PFSK-1 (cell line): ENCODE results near the gene C22orf42.
A peak's percentile ranks its signal among the peaks of the same experiment; 100 is the strongest.

ENCODE experiments used
- FOXP2 ChIP-seq: optimal IDR thresholded peaks from 2 replicates; pipeline ENCODE3; 2011; ENCODE audit warnings: borderline replicate concordance, control low read depth, inconsistent platforms; ENCODE audit not compliant: insufficient read depth; ENCODE audit errors: extremely low read length, extremely low read depth
- POLR2AphosphoS5 ChIP-seq: IDR thresholded peaks from 2 replicates; pipeline ENCODE4 v1.6.1; 2012; ENCODE audit warnings: low read depth, mild to moderate bottlenecking, control low read depth, low read length, moderate library complexity
- SIN3A ChIP-seq: IDR thresholded peaks from 2 replicates; pipeline ENCODE4 v1.6.1; 2012; ENCODE audit warnings: mild to moderate bottlenecking, low read length, moderate library complexity, borderline replicate concordance; ENCODE audit not compliant: insufficient read depth
- TAF1 ChIP-seq: IDR thresholded peaks from 2 replicates; pipeline ENCODE4 v1.6.1; 2012; ENCODE audit warnings: low read length, control low read depth, borderline replicate concordance; ENCODE audit not compliant: insufficient read depth
- TF ChIP-seq, protein P1 (sequence below), 2 experiments: IDR thresholded peaks; 2 replicates each; pipeline versions ENCODE4 v1.6.1 to v1.8.0; 2011 to 2012; ENCODE audit warnings: low read depth in 2 of 2, low read length in 2 of 2, control low read depth in 1 of 2, inconsistent platforms in 1 of 2, mild to moderate bottlenecking in 1 of 2, moderate library complexity in 1 of 2; ENCODE audit not compliant: insufficient read depth in 1 of 2

C22orf42 gene

DNA sequence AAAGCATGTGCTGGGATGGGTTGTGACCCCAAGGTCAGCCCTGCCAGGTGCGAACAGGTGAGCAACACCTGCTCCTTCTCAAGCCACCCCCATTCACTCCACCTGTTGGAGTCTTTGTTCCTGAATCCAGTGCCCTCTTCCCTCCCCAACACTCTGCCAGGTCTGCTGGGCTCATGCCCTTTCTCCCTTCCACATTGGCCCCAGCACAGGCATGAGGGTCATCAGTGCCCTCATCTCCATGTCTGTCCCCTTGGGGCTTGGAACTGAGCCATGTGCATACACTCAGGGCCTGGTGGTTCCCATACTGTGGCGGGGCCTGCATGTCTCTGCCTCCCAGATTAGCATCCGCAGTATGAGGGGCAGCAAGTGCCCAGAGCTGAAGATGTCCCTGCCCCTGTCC, 26.7 kb upstream of the C22orf42 start:
- TF ChIP-seq, protein P1, sequence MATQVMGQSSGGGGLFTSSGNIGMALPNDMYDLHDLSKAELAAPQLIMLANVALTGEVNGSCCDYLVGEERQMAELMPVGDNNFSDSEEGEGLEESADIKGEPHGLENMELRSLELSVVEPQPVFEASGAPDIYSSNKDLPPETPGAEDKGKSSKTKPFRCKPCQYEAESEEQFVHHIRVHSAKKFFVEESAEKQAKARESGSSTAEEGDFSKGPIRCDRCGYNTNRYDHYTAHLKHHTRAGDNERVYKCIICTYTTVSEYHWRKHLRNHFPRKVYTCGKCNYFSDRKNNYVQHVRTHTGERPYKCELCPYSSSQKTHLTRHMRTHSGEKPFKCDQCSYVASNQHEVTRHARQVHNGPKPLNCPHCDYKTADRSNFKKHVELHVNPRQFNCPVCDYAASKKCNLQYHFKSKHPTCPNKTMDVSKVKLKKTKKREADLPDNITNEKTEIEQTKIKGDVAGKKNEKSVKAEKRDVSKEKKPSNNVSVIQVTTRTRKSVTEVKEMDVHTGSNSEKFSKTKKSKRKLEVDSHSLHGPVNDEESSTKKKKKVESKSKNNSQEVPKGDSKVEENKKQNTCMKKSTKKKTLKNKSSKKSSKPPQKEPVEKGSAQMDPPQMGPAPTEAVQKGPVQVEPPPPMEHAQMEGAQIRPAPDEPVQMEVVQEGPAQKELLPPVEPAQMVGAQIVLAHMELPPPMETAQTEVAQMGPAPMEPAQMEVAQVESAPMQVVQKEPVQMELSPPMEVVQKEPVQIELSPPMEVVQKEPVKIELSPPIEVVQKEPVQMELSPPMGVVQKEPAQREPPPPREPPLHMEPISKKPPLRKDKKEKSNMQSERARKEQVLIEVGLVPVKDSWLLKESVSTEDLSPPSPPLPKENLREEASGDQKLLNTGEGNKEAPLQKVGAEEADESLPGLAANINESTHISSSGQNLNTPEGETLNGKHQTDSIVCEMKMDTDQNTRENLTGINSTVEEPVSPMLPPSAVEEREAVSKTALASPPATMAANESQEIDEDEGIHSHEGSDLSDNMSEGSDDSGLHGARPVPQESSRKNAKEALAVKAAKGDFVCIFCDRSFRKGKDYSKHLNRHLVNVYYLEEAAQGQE (IDR thresholded peaks at IDR 0.05; ENCODE audit: insufficient read depth in 1 of 2, low read depth in 2 of 2, low read length in 2 of 2) = no peak
- TF ChIP-seq FOXP2 (no peak), SIN3A (no peak), TAF1 (no peak), POLR2AphosphoS5 (no peak)

DNA sequence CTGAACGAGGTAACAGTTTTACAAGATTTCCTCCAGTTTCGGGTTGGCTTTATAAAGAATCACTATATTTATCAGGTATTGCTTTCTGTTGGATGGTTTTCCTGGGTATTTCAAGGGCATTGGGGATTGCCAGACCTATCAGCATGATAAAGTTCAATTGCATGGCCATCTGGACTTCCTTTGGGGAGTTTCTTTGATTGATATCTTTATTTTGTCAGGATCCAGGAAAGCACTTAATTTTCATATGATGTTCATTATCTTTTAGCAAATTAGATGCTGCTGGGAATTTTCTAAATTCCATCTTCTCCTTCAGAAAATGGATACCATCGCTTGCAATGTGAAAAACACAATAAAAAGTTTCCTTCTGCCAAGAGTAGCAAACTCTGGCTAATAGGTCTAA, 24.5 kb upstream of the C22orf42 start:
- TF ChIP-seq, protein P1 (IDR thresholded peaks at IDR 0.05; ENCODE audit: insufficient read depth in 1 of 2, low read depth in 2 of 2, low read length in 2 of 2) = no peak
- TF ChIP-seq SIN3A = no peak
- no peak for TF ChIP-seq FOXP2
- TF ChIP-seq TAF1 = no peak
- no peak for TF ChIP-seq POLR2AphosphoS5

DNA sequence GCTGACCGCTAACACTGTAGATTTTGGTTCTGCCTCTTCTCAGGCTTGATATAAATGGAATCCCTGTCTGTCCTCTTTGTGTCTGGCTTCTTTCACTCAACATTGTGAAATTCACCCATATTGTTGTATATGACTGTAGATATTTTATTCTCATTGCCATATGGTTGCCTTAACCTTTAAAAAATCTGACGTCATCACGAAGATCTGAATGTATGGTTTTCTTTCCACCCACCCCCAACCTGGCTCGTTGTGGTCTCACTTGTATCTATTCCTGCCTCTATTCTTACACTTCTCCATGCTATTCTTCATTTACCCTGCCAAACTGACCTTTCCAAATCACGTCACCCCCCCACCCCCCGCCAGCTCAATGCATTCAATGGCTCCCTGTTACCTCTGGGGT, 21.9 kb upstream of the C22orf42 start:
- TF ChIP-seq SIN3A (no peak), POLR2AphosphoS5 (no peak), TAF1 (no peak), FOXP2 (no peak)
- TF ChIP-seq, protein P1 (IDR thresholded peaks at IDR 0.05; ENCODE audit: insufficient read depth in 1 of 2, low read depth in 2 of 2, low read length in 2 of 2) = no peak

DNA sequence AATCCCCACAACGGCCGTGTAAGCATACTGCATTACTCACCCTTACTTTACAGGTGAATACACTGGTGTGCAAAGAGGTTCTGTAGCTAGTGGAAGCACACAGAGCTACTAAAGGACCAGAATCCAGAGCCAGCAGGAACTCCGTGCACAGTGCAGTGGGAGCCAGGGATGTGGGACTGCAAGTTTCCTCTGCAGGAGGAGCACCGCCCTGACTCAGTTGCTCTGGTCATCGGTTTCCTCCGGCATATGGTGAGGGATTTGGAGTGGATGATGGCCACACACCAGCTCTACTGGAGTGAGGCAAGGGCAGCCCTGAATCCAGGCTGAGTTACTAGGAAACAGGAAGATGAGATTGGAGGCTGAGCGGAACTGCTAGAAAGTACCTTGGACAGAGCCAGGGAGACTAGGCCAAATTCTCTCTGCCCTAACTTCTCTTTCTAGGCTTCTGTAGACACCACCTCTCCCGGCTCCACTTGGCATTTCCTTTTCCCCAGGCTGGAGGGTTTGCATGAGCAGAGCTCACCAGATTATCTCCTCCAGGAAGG, 18.2 kb upstream of the C22orf42 start:
- no peak for TF ChIP-seq POLR2AphosphoS5
- no peak for TF ChIP-seq SIN3A
- TF ChIP-seq, protein P1 (IDR thresholded peaks at IDR 0.05; ENCODE audit: insufficient read depth in 1 of 2, low read depth in 2 of 2, low read length in 2 of 2) = peak; percentile 68 to 89; a peak in 3 of 4 replicates
